DMS 273 (cell line): Measurements from ENCODE around the gene SORBS2.

ENCODE experiments used
- DNase-seq: peaks from one replicate; lab custom pipeline; 2025; ENCODE audit not compliant: unreplicated experiment; lab: John Stamatoyannopoulos, UW

The SORBS2 gene

GRCh38 chr4:185774845-185775680 is 36.9 kb downstream of the SORBS2 start:
- no peak for DNase-seq

GRCh38 chr4:185774131-185774653 is 37.8 kb downstream of the SORBS2 start:
- no peak for DNase-seq

- DNase-seq = no peak
Observed at GRCh38 chr4:185773419-185773818, 38.6 kb downstream of the SORBS2 start.

- no peak for DNase-seq
Observed at GRCh38 chr4:185772391-185773093, 39.5 kb downstream of the SORBS2 start.

GRCh38 chr4:185771711-185772390 is 40.1 kb downstream of the SORBS2 start:
- no peak for DNase-seq

GRCh38 chr4:185767528-185767927 is 44.5 kb downstream of the SORBS2 start:
- DNase-seq = no peak

GRCh38 chr4:185764876-185765275 is 47.1 kb downstream of the SORBS2 start:
- no peak for DNase-seq

- DNase-seq = no peak
Observed at GRCh38 chr4:185761352-185762235, 50.4 kb downstream of the SORBS2 start.

GRCh38 chr4:185758807-185759206 is 53.2 kb downstream of the SORBS2 start:
- DNase-seq = no peak

- DNase-seq = no peak
Observed at GRCh38 chr4:185755451-185755850, 56.5 kb downstream of the SORBS2 start.

- no peak for DNase-seq
Observed at GRCh38 chr4:185754961-185755360, 57.0 kb downstream of the SORBS2 start.

- DNase-seq = no peak
Observed at GRCh38 chr4:185752872-185753271, 59.1 kb downstream of the SORBS2 start.

- no peak for DNase-seq
Observed at GRCh38 chr4:185749858-185750257, 62.1 kb downstream of the SORBS2 start.

GRCh38 chr4:185748901-185749390 is 63.0 kb downstream of the SORBS2 start:
- DNase-seq = no peak

- no peak for DNase-seq
Observed at GRCh38 chr4:185745891-185746290, 66.1 kb downstream of the SORBS2 start.

- DNase-seq = no peak
Observed at GRCh38 chr4:185744946-185745345, 67.0 kb downstream of the SORBS2 start.

GRCh38 chr4:185744488-185744862 is 67.5 kb downstream of the SORBS2 start:
- DNase-seq = no peak

- DNase-seq = no peak
Observed at GRCh38 chr4:185743722-185744487, 68.1 kb downstream of the SORBS2 start.

GRCh38 chr4:185742766-185743165 is 69.2 kb downstream of the SORBS2 start:
- peak; percentile 2 for DNase-seq

- no peak for DNase-seq
Observed at GRCh38 chr4:185741795-185742194, 70.2 kb downstream of the SORBS2 start.
